ENCODE results near the gene SLFN12L.
A peak's percentile ranks its signal among the peaks of the same experiment; 100 is the strongest.

Gene SLFN12L

GRCh38 chr17:35560703-35561102 is 23.2 kb upstream of the SLFN12L start, which contains the start of gene SLFN14:
Gene SLFN14 (minus strand): TSS chr17:35560819. CDS start chr17:35558062, 2,757 bp downstream.
- WGBS (ENCODE audit: extremely low coverage, insufficient coverage, low lambda C conversion rate): no CpG with 5 or more reads among the region's 3 CpGs
- no peak within 1 kb of the TSS for H3K27ac ChIP-seq (ENCODE audit: low read depth, low read length)

GRCh38 chr17:35559495-35560210 is 22.2 kb upstream of the SLFN12L start:
- H3K36me3 ChIP-seq (ENCODE audit: control insufficient read depth, insufficient read depth, low read length): no peaks in the 10 kb centered on the region
- H3K79me2 ChIP-seq (ENCODE audit: control insufficient read depth, insufficient read depth, low read length): no peaks in the 10 kb centered on the region
- no peak overlapping the region for H4K5ac ChIP-seq (ENCODE audit: low read length)
- no peak overlapping the region for H3K9ac ChIP-seq (ENCODE audit: low read length)
- no peaks in the 10 kb centered on the region for H3K4me1 ChIP-seq (ENCODE audit: control insufficient read depth, low read depth, low read length)
- no peak overlapping the region for H3K56ac ChIP-seq (ENCODE audit: low read length)
- no CpG with 5 or more reads among the region's 2 CpGs for WGBS (ENCODE audit: extremely low coverage, insufficient coverage, low lambda C conversion rate)
- H3K18ac ChIP-seq (ENCODE audit: low read length): no peak overlapping the region
- no peak overlapping the region for H2BK5ac ChIP-seq (ENCODE audit: low read length)
- H3K4me3 ChIP-seq (ENCODE audit: low read length): no peak overlapping the region
- no peak overlapping the region for H3K23ac ChIP-seq (ENCODE audit: low read length)
- H3K27ac ChIP-seq (ENCODE audit: low read depth, low read length): no peak overlapping the region
- H2BK120ac ChIP-seq (ENCODE audit: low read depth, low read length): no peak overlapping the region
- DNase-seq: no peak
- H3K4me2 ChIP-seq (ENCODE audit: low read length): no peak overlapping the region
- no peaks in the 10 kb centered on the region for H3K27me3 ChIP-seq (ENCODE audit: insufficient read depth, low read length, poor library complexity)
- no peak overlapping the region for H2AK5ac ChIP-seq (ENCODE audit: low read length)
- H2BK15ac ChIP-seq (replicated peaks; ENCODE audit: low read depth): no peak overlapping the region
- no peaks in the 10 kb centered on the region for H3K79me1 ChIP-seq (ENCODE audit: low read length)
- H4K8ac ChIP-seq (ENCODE audit: low read depth, low read length): no peak overlapping the region
- H3K4ac ChIP-seq (ENCODE audit: low read depth, low read length): no peak overlapping the region

More at GRCh38 chr17:35560703-35561102, 23.2 kb upstream of the SLFN12L start, which contains the start of gene SLFN14:
- H3K27me3 ChIP-seq (ENCODE audit: insufficient read depth, low read length, poor library complexity): no peaks in the 10 kb centered on the region
- no peak within 1 kb of the TSS for H3K56ac ChIP-seq (ENCODE audit: low read length)
- peak; percentile 53 for DNase-seq
- no peak within 1 kb of the TSS for H2BK15ac ChIP-seq (replicated peaks; ENCODE audit: low read depth)
- no peak within 1 kb of the TSS for H3K4me2 ChIP-seq (ENCODE audit: low read length)
- H3K79me1 ChIP-seq (ENCODE audit: low read length): no peaks in the 10 kb centered on the region
- no peak within 1 kb of the TSS for H2AK5ac ChIP-seq (ENCODE audit: low read length)
- no peak within 1 kb of the TSS for H2BK120ac ChIP-seq (ENCODE audit: low read depth, low read length)
- H3K23ac ChIP-seq (ENCODE audit: low read length): no peak within 1 kb of the TSS
- H3K79me2 ChIP-seq (ENCODE audit: control insufficient read depth, insufficient read depth, low read length): no peaks in the 10 kb centered on the region
- no peak within 1 kb of the TSS for H4K5ac ChIP-seq (ENCODE audit: low read length)
- H4K8ac ChIP-seq (ENCODE audit: low read depth, low read length): no peak within 1 kb of the TSS
- no peak within 1 kb of the TSS for H3K4me3 ChIP-seq (ENCODE audit: low read length)
- no peak within 1 kb of the TSS for H3K9ac ChIP-seq (ENCODE audit: low read length)
- no peaks in the 10 kb centered on the region for H3K4me1 ChIP-seq (ENCODE audit: control insufficient read depth, low read depth, low read length)
- H3K18ac ChIP-seq (ENCODE audit: low read length): no peak within 1 kb of the TSS
- H3K4ac ChIP-seq (ENCODE audit: low read depth, low read length): no peak within 1 kb of the TSS
- H3K36me3 ChIP-seq (ENCODE audit: control insufficient read depth, insufficient read depth, low read length): no peaks in the 10 kb centered on the region
- no peak within 1 kb of the TSS for H2BK5ac ChIP-seq (ENCODE audit: low read length)

GRCh38 chr17:35557353-35557752 is 19.9 kb upstream of the SLFN12L start:
- Histone ChIP-seq H3K9ac (ENCODE audit: low read length) (no peak overlapping the region), H3K36me3 (ENCODE audit: control insufficient read depth, insufficient read depth, low read length) (no peaks in the 10 kb centered on the region), H3K18ac (ENCODE audit: low read length) (no peak overlapping the region), H3K56ac (ENCODE audit: low read length) (no peak overlapping the region), H3K27ac (ENCODE audit: low read depth, low read length) (no peak overlapping the region), H2AK5ac (ENCODE audit: low read length) (no peak overlapping the region), H2BK15ac (replicated peaks; ENCODE audit: low read depth) (no peak overlapping the region), H4K8ac (ENCODE audit: low read depth, low read length) (no peak overlapping the region), H3K27me3 (ENCODE audit: insufficient read depth, low read length, poor library complexity) (no peaks in the 10 kb centered on the region), H3K79me1 (ENCODE audit: low read length) (no peaks in the 10 kb centered on the region), H4K5ac (ENCODE audit: low read length) (no peak overlapping the region), H3K4ac (ENCODE audit: low read depth, low read length) (no peak overlapping the region), H3K4me1 (ENCODE audit: control insufficient read depth, low read depth, low read length) (no peaks in the 10 kb centered on the region), H3K23ac (ENCODE audit: low read length) (no peak overlapping the region), H2BK5ac (ENCODE audit: low read length) (no peak overlapping the region), H2BK120ac (ENCODE audit: low read depth, low read length) (no peak overlapping the region), H3K4me2 (ENCODE audit: low read length) (no peak overlapping the region), H3K4me3 (ENCODE audit: low read length) (no peak overlapping the region), H3K79me2 (ENCODE audit: control insufficient read depth, insufficient read depth, low read length) (no peaks in the 10 kb centered on the region)
- no peak for DNase-seq
- no CpG with 5 or more reads among the region's 3 CpGs for WGBS (ENCODE audit: extremely low coverage, insufficient coverage, low lambda C conversion rate)

GRCh38 chr17:35555691-35556090 is 18.2 kb upstream of the SLFN12L start:
- H3K27me3 ChIP-seq (ENCODE audit: insufficient read depth, low read length, poor library complexity): no peaks in the 10 kb centered on the region
- H2BK15ac ChIP-seq (replicated peaks; ENCODE audit: low read depth): no peak overlapping the region
- H2AK5ac ChIP-seq (ENCODE audit: low read length): no peak overlapping the region
- H4K5ac ChIP-seq (ENCODE audit: low read length): no peak overlapping the region
- H3K79me2 ChIP-seq (ENCODE audit: control insufficient read depth, insufficient read depth, low read length): no peaks in the 10 kb centered on the region
- no peak overlapping the region for H2BK5ac ChIP-seq (ENCODE audit: low read length)
- no peak overlapping the region for H3K4me2 ChIP-seq (ENCODE audit: low read length)
- no peaks in the 10 kb centered on the region for H3K4me1 ChIP-seq (ENCODE audit: control insufficient read depth, low read depth, low read length)
- H3K27ac ChIP-seq (ENCODE audit: low read depth, low read length): no peak overlapping the region
- no peak overlapping the region for H2BK120ac ChIP-seq (ENCODE audit: low read depth, low read length)
- no peak overlapping the region for H3K18ac ChIP-seq (ENCODE audit: low read length)
- no peaks in the 10 kb centered on the region for H3K79me1 ChIP-seq (ENCODE audit: low read length)
- no peak overlapping the region for H3K56ac ChIP-seq (ENCODE audit: low read length)
- H3K4me3 ChIP-seq (ENCODE audit: low read length): no peak overlapping the region
- no peak overlapping the region for H3K9ac ChIP-seq (ENCODE audit: low read length)
- no peak overlapping the region for H3K23ac ChIP-seq (ENCODE audit: low read length)
- no peak overlapping the region for H3K4ac ChIP-seq (ENCODE audit: low read depth, low read length)
- no peaks in the 10 kb centered on the region for H3K36me3 ChIP-seq (ENCODE audit: control insufficient read depth, insufficient read depth, low read length)
- no CpG with 5 or more reads among the region's 5 CpGs for WGBS (ENCODE audit: extremely low coverage, insufficient coverage, low lambda C conversion rate)
- H4K8ac ChIP-seq (ENCODE audit: low read depth, low read length): no peak overlapping the region
- DNase-seq: no peak

- Histone ChIP-seq H4K5ac (ENCODE audit: low read length) (no peak overlapping the region), H2BK5ac (ENCODE audit: low read length) (no peak overlapping the region), H3K23ac (ENCODE audit: low read length) (no peak overlapping the region), H3K4me3 (ENCODE audit: low read length) (no peak overlapping the region), H3K4me2 (ENCODE audit: low read length) (no peak overlapping the region), H2BK15ac (replicated peaks; ENCODE audit: low read depth) (no peak overlapping the region), H2AK5ac (ENCODE audit: low read length) (no peak overlapping the region), H3K9ac (ENCODE audit: low read length) (no peak overlapping the region), H3K79me1 (ENCODE audit: low read length) (no peaks in the 10 kb centered on the region), H3K79me2 (ENCODE audit: control insufficient read depth, insufficient read depth, low read length) (no peaks in the 10 kb centered on the region), H2BK120ac (ENCODE audit: low read depth, low read length) (no peak overlapping the region), H3K18ac (ENCODE audit: low read length) (no peak overlapping the region), H4K8ac (ENCODE audit: low read depth, low read length) (no peak overlapping the region), H3K27ac (ENCODE audit: low read depth, low read length) (no peak overlapping the region), H3K36me3 (ENCODE audit: control insufficient read depth, insufficient read depth, low read length) (no peaks in the 10 kb centered on the region), H3K56ac (ENCODE audit: low read length) (no peak overlapping the region), H3K4me1 (ENCODE audit: control insufficient read depth, low read depth, low read length) (no peaks in the 10 kb centered on the region), H3K4ac (ENCODE audit: low read depth, low read length) (no peak overlapping the region), H3K27me3 (ENCODE audit: insufficient read depth, low read length, poor library complexity) (no peaks in the 10 kb centered on the region)
- DNase-seq: no peak
- no CpG with 5 or more reads among the region's 5 CpGs for WGBS (ENCODE audit: extremely low coverage, insufficient coverage, low lambda C conversion rate)
Measured at GRCh38 chr17:35554668-35555067, 17.2 kb upstream of the SLFN12L start.

GRCh38 chr17:35553310-35553709 is 15.8 kb upstream of the SLFN12L start:
- no peak overlapping the region for H3K4me3 ChIP-seq (ENCODE audit: low read length)
- H3K4ac ChIP-seq (ENCODE audit: low read depth, low read length): no peak overlapping the region
- no peak for DNase-seq
- H3K23ac ChIP-seq (ENCODE audit: low read length): no peak overlapping the region
- no peak overlapping the region for H2AK5ac ChIP-seq (ENCODE audit: low read length)
- no peak overlapping the region for H4K5ac ChIP-seq (ENCODE audit: low read length)
- no peak overlapping the region for H3K56ac ChIP-seq (ENCODE audit: low read length)
- H2BK120ac ChIP-seq (ENCODE audit: low read depth, low read length): no peak overlapping the region
- H3K9ac ChIP-seq (ENCODE audit: low read length): no peak overlapping the region
- no peak overlapping the region for H3K18ac ChIP-seq (ENCODE audit: low read length)
- H2BK5ac ChIP-seq (ENCODE audit: low read length): no peak overlapping the region
- H2BK15ac ChIP-seq (replicated peaks; ENCODE audit: low read depth): no peak overlapping the region
- H3K27ac ChIP-seq (ENCODE audit: low read depth, low read length): no peak overlapping the region
- WGBS (ENCODE audit: extremely low coverage, insufficient coverage, low lambda C conversion rate): no CpG with 5 or more reads among the region's 4 CpGs
- H3K79me2 ChIP-seq (ENCODE audit: control insufficient read depth, insufficient read depth, low read length): no peaks in the 10 kb centered on the region
- H3K4me1 ChIP-seq (ENCODE audit: control insufficient read depth, low read depth, low read length): no peaks in the 10 kb centered on the region
- H4K8ac ChIP-seq (ENCODE audit: low read depth, low read length): no peak overlapping the region
- H3K36me3 ChIP-seq (ENCODE audit: control insufficient read depth, insufficient read depth, low read length): no peaks in the 10 kb centered on the region
- H3K27me3 ChIP-seq (ENCODE audit: insufficient read depth, low read length, poor library complexity): no peaks in the 10 kb centered on the region
- no peaks in the 10 kb centered on the region for H3K79me1 ChIP-seq (ENCODE audit: low read length)
- H3K4me2 ChIP-seq (ENCODE audit: low read length): no peak overlapping the region

All from mesendoderm (in vitro differentiated cells).